ENCODE results near the gene ZNF786. TPM values are rescaled to one million over a fixed set of nuclear protein-coding genes. Genes with fewer than 3 reads are reported as not detected.

Gene ZNF786
- total RNA-seq, 1 experiment from 2014 or later, result 4.2 TPM

DNA sequence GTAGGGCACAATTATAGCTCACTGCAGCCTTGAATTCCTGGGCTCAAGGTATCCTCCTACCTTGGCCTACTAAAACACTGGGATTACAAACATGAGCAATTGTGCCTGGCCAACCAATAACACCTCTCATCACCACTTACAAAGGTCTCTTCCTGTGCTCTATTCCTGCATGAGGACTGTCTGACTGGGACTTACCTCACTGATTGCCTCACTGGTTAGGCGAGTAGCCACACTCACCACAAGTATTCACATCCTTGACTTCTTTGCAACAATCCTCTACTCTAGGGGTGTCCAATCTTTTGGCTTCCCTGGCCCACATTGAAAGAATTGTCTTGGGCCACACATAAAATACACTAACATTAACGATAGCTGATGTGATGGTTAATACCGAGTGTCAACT is 39.6 kb downstream of the ZNF786 start:
- Histone ChIP-seq H3K27me3 (ENCODE audit: low read length) (no peaks in the 10 kb centered on the region), H3K4me1 (ENCODE audit: insufficient read depth, low read length) (no peaks in the 10 kb centered on the region), H3K79me2 (ENCODE audit: low read length) (no peaks in the 10 kb centered on the region), H3K27ac (ENCODE audit: low read length) (no peak overlapping the region), H2AFZ (ENCODE audit: low read length) (no peak overlapping the region), H3K4me2 (ENCODE audit: low read length) (no peak overlapping the region), H3K9me2 (replicated peaks; ENCODE audit: low read length) (no peaks in the 10 kb centered on the region), H3K9me3 (ENCODE audit: low read length) (no peaks in the 10 kb centered on the region), H3K4me3 (ENCODE audit: low read length) (no peak overlapping the region), H3K36me3 (ENCODE audit: low read depth, low read length) (no peaks in the 10 kb centered on the region), H3K9ac (ENCODE audit: low read length) (no peak overlapping the region), H4K20me1 (ENCODE audit: low read length) (no peaks in the 10 kb centered on the region), H3F3A (ENCODE audit: low read length, unreplicated experiment) (no peaks in the 10 kb centered on the region)
- intact Hi-C loops (cut with micrococcal nuclease), result no loop called here
- ChIA-PET POLR2A (ENCODE audit: unreplicated experiment) (no interaction called here), CTCF (no interaction called here)
- ATAC-seq (no peak), DNase-seq (no peak)
- TF ChIP-seq, protein P1, sequence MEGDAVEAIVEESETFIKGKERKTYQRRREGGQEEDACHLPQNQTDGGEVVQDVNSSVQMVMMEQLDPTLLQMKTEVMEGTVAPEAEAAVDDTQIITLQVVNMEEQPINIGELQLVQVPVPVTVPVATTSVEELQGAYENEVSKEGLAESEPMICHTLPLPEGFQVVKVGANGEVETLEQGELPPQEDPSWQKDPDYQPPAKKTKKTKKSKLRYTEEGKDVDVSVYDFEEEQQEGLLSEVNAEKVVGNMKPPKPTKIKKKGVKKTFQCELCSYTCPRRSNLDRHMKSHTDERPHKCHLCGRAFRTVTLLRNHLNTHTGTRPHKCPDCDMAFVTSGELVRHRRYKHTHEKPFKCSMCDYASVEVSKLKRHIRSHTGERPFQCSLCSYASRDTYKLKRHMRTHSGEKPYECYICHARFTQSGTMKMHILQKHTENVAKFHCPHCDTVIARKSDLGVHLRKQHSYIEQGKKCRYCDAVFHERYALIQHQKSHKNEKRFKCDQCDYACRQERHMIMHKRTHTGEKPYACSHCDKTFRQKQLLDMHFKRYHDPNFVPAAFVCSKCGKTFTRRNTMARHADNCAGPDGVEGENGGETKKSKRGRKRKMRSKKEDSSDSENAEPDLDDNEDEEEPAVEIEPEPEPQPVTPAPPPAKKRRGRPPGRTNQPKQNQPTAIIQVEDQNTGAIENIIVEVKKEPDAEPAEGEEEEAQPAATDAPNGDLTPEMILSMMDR (conservative IDR thresholded peaks at IDR 0.05; ENCODE audit: low read depth, low read length), result no peak
- TF ChIP-seq EZH2 (IDR thresholded peaks at IDR 0.05; ENCODE audit: low read length, unreplicated experiment), result no peak
- no peak for TF ChIP-seq EZH2phosphoT487 (IDR thresholded peaks at IDR 0.05; ENCODE audit: borderline replicate concordance, low read length)
- BruUV-seq (replicated peaks), result no TSS peak

DNA sequence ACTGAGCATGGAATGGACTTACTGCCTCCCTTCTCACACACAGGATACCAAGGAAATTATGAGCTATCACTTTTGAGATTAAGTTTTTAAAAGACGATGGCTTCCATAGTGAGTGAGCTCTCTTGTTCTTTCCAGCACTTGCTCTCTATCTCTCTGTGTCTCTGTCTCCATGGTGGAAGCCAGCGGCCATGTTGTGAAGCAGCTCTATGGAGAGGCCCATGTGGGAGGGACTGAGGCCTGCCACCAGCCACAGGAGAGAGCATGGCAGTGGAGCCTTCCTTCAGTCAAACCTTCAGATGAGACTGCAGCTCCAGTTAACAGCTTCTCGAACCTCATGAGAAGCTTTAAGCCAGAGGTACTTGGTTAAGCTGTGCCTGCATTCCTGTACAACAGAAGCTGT is 41.7 kb downstream of the ZNF786 start:
- DNase-seq (no peak), ATAC-seq (no peak)
- Histone ChIP-seq H3K27ac (ENCODE audit: low read length) (no peak overlapping the region), H3K9ac (ENCODE audit: low read length) (no peak overlapping the region), H3K4me1 (ENCODE audit: insufficient read depth, low read length) (no peaks in the 10 kb centered on the region), H3K4me2 (ENCODE audit: low read length) (no peak overlapping the region), H3K4me3 (ENCODE audit: low read length) (no peak overlapping the region), H3K27me3 (ENCODE audit: low read length) (no peaks in the 10 kb centered on the region), H3K36me3 (ENCODE audit: low read depth, low read length) (no peaks in the 10 kb centered on the region), H2AFZ (ENCODE audit: low read length) (no peak overlapping the region), H3K9me3 (ENCODE audit: low read length) (no peaks in the 10 kb centered on the region), H3K79me2 (ENCODE audit: low read length) (no peaks in the 10 kb centered on the region), H4K20me1 (ENCODE audit: low read length) (no peaks in the 10 kb centered on the region), H3K9me2 (replicated peaks; ENCODE audit: low read length) (no peaks in the 10 kb centered on the region), H3F3A (ENCODE audit: low read length, unreplicated experiment) (no peaks in the 10 kb centered on the region)
- POLR2A ChIA-PET (ENCODE audit: unreplicated experiment), result no interaction called here
- BruUV-seq (replicated peaks), result no TSS peak
- CTCF ChIA-PET, result no interaction called here
- intact Hi-C loops (cut with micrococcal nuclease), result no loop called here
- TF ChIP-seq, protein P1 (conservative IDR thresholded peaks at IDR 0.05; ENCODE audit: low read depth, low read length), result no peak
- TF ChIP-seq EZH2phosphoT487 (IDR thresholded peaks at IDR 0.05; ENCODE audit: borderline replicate concordance, low read length) (no peak), EZH2 (IDR thresholded peaks at IDR 0.05; ENCODE audit: low read length, unreplicated experiment) (no peak)

GRCh38 chr7:149046416-149046815 is 44.1 kb downstream of the ZNF786 start:
- intact Hi-C loops (cut with micrococcal nuclease), result no loop called here
- H3K9me2 ChIP-seq (replicated peaks; ENCODE audit: low read length), result no peaks in the 10 kb centered on the region
- H3K27me3 ChIP-seq (ENCODE audit: low read length), result no peaks in the 10 kb centered on the region
- no peaks in the 10 kb centered on the region for H3K36me3 ChIP-seq (ENCODE audit: low read depth, low read length)
- H3K9me3 ChIP-seq (ENCODE audit: low read length), result no peaks in the 10 kb centered on the region
- CTCF ChIA-PET, result no interaction called here
- H3K4me3 ChIP-seq (ENCODE audit: low read length), result no peak overlapping the region
- no peak for ATAC-seq
- H2AFZ ChIP-seq (ENCODE audit: low read length), result no peak overlapping the region
- H3K9ac ChIP-seq (ENCODE audit: low read length), result no peak overlapping the region
- no peak overlapping the region for H3K27ac ChIP-seq (ENCODE audit: low read length)
- H3F3A ChIP-seq (ENCODE audit: low read length, unreplicated experiment), result no peaks in the 10 kb centered on the region
- H3K4me2 ChIP-seq (ENCODE audit: low read length), result no peak overlapping the region
- POLR2A ChIA-PET (ENCODE audit: unreplicated experiment), result no interaction called here
- no TSS peak for BruUV-seq (replicated peaks)
- H3K4me1 ChIP-seq (ENCODE audit: insufficient read depth, low read length), result no peaks in the 10 kb centered on the region
- no peak for DNase-seq
- H3K79me2 ChIP-seq (ENCODE audit: low read length), result no peaks in the 10 kb centered on the region
- TF ChIP-seq EZH2 (IDR thresholded peaks at IDR 0.05; ENCODE audit: low read length, unreplicated experiment), result no peak
- TF ChIP-seq EZH2phosphoT487 (IDR thresholded peaks at IDR 0.05; ENCODE audit: borderline replicate concordance, low read length), result no peak
- TF ChIP-seq, protein P1 (conservative IDR thresholded peaks at IDR 0.05; ENCODE audit: low read depth, low read length), result no peak
- no peaks in the 10 kb centered on the region for H4K20me1 ChIP-seq (ENCODE audit: low read length)
